GM18517 (cell line): ENCODE results near the gene ZNF43.
"Not testable (repeated sequence)": the region's sequence is repeated elsewhere in the genome, so short reads cannot be mapped to it uniquely, and the experiment has no call there.

Source experiments
- ATAC-seq: cut with Tn5 transposase; IDR thresholded peaks from one replicate; pipeline ENCODE4 v1.9.1; 2021; ENCODE audit warnings: mild to moderate bottlenecking, moderate library complexity; ENCODE audit not compliant: unreplicated experiment

ZNF43 gene

GRCh38 chr19:21835810-21836444 lies at the start of gene ZNF43:
Gene ZNF43, minus strand, starts transcription at chr19:21836182. Its CDS starts 144 bp downstream, at chr19:21836038.
- ATAC-seq: peak; percentile 92

GRCh38 chr19:21885516-21885915 lies 49.5 kb upstream of the ZNF43 start:
- ATAC-seq: not testable (repeated sequence)

- not testable (repeated sequence) for ATAC-seq
These were observed 48.8 kb upstream of the ZNF43 start for GRCh38 chr19:21884786-21885185.

- ATAC-seq: no peak
These were observed 47.5 kb upstream of the ZNF43 start for GRCh38 chr19:21883516-21883915.

- not testable (repeated sequence) for ATAC-seq
These were observed 44.8 kb upstream of the ZNF43 start for GRCh38 chr19:21880761-21881160.

- no peak for ATAC-seq
These were observed 42.7 kb upstream of the ZNF43 start for GRCh38 chr19:21878646-21879045.

GRCh38 chr19:21877976-21878375 lies 42.0 kb upstream of the ZNF43 start:
- no peak for ATAC-seq

- ATAC-seq: not testable (repeated sequence)
These were observed 40.6 kb upstream of the ZNF43 start for GRCh38 chr19:21876608-21877007.

- no peak for ATAC-seq
These were observed 21.0 kb upstream of the ZNF43 start for GRCh38 chr19:21856773-21857514.

GRCh38 chr19:21851596-21852345 lies 15.8 kb upstream of the ZNF43 start:
- ATAC-seq: peak; percentile 82

GRCh38 chr19:21850656-21851255 lies 14.8 kb upstream of the ZNF43 start:
- no peak for ATAC-seq

- no peak for ATAC-seq
These were observed 12.7 kb upstream of the ZNF43 start for GRCh38 chr19:21848706-21849105.

GRCh38 chr19:21843081-21843480 lies 7.1 kb upstream of the ZNF43 start:
- ATAC-seq: no peak

GRCh38 chr19:21841488-21842097 lies 5.6 kb upstream of the ZNF43 start:
- no peak for ATAC-seq

- ATAC-seq: no peak
These were observed 5.1 kb upstream of the ZNF43 start for GRCh38 chr19:21841081-21841480.

GRCh38 chr19:21839976-21840375 lies 4.0 kb upstream of the ZNF43 start:
- ATAC-seq: no peak

GRCh38 chr19:21838646-21839045 lies 2.7 kb upstream of the ZNF43 start:
- ATAC-seq: no peak

GRCh38 chr19:21835429-21835809 lies 563 bp downstream of the ZNF43 start:
- ATAC-seq: peak; percentile 17

GRCh38 chr19:21833733-21834132 lies 2.2 kb downstream of the ZNF43 start:
- ATAC-seq: no peak

GRCh38 chr19:21824679-21825078 lies 11.3 kb downstream of the ZNF43 start:
- no peak for ATAC-seq

- ATAC-seq: no peak
These were observed 12.8 kb downstream of the ZNF43 start for GRCh38 chr19:21823224-21823623.
